TTC549 (cell line): Measurements from ENCODE around the gene STARD13.

Experiments
- FAIRE-seq: peaks from 2 replicates; lab custom pipeline; 2012; peaks lifted over from hg19 to GRCh38; lab: Jason Lieb, UNC

The STARD13 gene

DNA sequence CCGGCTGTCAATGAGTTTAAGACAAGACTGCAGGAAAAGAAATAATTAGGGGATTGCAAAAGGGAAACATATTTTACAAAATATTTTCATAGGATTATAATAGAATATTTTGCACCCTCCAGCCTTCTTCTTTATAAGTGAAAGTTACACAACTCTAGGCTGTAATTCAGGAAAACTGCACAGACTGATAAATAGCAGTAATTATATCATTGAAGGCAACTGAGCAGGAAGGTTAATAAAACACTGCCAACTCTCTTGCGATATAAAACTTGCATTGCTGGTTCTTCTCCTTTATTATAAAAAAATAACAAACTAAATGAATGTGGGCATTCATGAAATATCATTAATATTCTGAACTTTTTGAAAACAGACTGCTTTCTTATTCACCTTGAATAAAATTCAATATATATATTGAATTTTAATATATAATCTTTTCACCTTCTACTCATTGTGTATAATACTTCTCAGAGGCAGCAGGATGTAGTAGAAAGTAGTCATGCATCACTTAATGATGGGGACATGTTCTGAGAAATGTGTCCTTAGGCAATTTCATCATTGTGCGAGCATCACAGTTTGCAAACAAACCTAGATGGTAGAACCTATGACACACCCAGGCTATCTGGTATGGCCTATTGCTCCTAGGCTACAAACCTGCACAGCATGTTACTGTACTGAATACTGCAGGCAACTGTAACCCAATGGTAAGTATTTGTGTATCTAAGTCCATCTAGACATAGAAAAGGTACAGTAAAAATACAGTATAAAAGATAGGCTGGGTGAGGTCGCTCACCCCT is 24.9 kb upstream of the STARD13 start:
- no peak for FAIRE-seq

DNA sequence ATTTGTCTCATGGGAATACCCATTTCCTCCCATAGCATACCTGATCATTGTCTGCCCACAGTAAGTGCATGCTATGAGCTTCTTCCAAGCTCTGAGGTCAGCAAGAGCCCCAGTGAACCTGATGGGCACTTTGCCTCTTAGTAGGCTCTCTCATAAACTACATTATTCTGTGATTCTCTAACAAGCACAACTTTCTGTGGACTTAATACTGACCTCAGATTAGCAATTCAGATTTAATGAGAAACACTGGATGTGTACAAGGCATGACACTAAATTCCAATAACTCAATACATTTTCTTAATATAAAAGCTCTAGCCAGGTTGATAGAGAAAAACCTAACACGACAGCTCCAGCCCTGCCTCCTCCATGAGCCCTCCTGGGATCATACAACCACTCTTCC is 23.3 kb upstream of the STARD13 start:
- FAIRE-seq: no peak

GRCh38 chr13:33307843-33308242 is 22.3 kb upstream of the STARD13 start:
- no peak for FAIRE-seq

- FAIRE-seq: no peak
Measured at GRCh38 chr13:33303855-33304597, 18.5 kb upstream of the STARD13 start.

- no peak for FAIRE-seq
Measured at GRCh38 chr13:33299626-33300025, 14.1 kb upstream of the STARD13 start.

GRCh38 chr13:33296793-33297425 is 11.4 kb upstream of the STARD13 start:
- FAIRE-seq: no peak

GRCh38 chr13:33292712-33293111 is 7.2 kb upstream of the STARD13 start:
- FAIRE-seq: no peak

GRCh38 chr13:33290421-33290965 is 4.9 kb upstream of the STARD13 start:
- no peak for FAIRE-seq

- no peak for FAIRE-seq
Measured at GRCh38 chr13:33289966-33290365, 4.4 kb upstream of the STARD13 start.

- FAIRE-seq: no peak
Measured at GRCh38 chr13:33287142-33287882, 1.8 kb upstream of the STARD13 start.

GRCh38 chr13:33286128-33286527 is 573 bp upstream of the STARD13 start:
- no peak for FAIRE-seq

DNA sequence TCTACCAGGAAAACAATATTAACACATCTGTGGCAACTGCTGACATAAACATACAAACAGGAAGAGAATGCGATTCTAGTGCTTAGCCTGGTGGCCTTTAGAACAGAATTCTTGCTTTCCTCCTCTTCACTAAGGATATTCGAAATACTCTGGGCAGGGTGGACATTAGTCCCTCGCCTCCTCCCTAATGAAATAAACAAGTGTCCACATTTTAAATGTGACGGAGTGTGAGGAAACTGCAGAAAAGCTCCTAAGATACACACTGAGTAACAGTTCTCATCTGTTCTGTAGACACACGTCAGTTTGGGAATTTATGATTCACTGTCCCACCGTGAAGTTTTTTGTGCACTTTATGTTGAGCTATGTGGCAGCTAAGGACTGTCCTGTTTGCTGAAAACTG is 639 bp downstream of the STARD13 start:
- FAIRE-seq: no peak

DNA sequence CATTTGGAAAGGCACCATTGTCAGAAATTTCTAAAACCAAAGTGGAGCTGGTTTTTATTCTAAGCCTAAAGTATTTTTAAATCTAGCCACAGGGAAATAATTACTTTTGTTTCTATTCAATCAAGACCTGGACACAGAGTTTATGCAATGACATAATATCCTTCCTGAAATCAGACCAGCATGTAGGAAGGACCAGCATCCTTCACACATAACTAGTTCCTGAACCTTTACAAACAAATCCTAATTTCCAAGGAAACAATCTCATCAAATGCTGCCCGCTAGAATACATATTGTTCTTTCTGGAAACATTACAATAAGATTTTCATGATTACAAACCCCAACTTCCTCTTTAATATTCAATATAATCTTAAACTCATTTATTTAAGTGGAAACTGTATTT is 1.5 kb downstream of the STARD13 start:
- FAIRE-seq: no peak

GRCh38 chr13:33283195-33283911 is 2.2 kb downstream of the STARD13 start:
- FAIRE-seq: no peak

- FAIRE-seq: no peak
Measured at GRCh38 chr13:33281951-33282595, 3.5 kb downstream of the STARD13 start.

DNA sequence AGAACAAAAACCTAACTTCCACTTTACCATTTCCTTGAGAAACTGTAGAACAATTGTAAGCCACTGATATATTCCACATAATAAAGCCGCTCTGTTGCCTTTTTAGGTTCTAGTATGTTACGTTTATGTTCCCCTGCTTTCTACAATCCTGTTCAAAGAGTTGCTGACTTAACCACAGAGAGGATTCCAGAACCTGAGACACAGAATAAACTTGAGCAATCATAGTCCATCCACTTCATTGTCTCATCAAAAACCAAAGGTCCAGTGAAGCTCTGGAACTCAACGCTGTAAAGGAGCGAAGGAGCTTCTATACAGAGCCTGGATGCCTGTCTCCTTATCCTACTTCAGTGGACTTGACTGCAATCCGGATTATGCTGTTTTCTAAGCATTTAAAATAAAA is 4.6 kb downstream of the STARD13 start:
- no peak for FAIRE-seq

- no peak for FAIRE-seq
Measured at GRCh38 chr13:33280279-33280905, 5.2 kb downstream of the STARD13 start.

GRCh38 chr13:33279414-33280278 is 5.9 kb downstream of the STARD13 start:
- no peak for FAIRE-seq

DNA sequence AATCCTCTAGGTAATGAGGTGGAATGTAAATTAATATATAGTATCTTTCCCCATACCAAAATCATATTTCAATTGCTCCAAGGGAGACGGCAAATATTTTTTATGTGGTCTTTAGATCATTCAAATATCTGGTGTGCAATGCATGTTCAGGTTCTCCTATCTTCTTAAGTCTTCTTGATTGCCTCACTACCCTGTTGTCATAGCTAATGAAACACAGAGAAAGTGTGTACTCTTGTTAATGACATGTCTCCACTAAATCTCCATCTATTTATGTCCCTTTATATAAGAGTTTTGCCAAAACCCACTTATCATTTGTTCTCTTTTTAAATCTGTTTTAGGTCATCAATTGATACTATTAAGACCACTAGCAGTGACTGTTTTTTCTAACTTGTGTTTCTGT is 6.6 kb downstream of the STARD13 start:
- FAIRE-seq: no peak

DNA sequence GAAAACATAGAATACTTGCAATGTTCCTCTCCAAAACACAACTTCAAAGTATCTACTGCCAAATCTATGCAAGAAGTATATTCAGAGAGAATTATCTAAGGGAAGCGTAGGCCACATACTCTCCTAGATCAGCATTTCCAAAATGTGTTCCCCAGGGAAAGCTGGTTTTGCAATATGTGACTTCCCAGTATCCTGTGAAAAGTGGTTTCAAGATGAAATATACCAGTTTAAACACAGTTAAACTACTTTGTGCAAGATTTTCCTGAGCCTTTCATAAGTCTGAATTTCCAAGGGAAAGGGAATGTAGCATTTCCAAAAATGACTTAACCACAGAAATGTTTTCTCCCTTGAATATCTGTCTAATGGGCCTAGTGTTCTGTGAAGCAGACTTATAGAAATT is 7.6 kb downstream of the STARD13 start:
- FAIRE-seq: no peak
